GM21447 (cell line): ENCODE measurements around the gene PDLIM4.

Experiments used
- ATAC-seq: cut with Tn5 transposase; IDR thresholded peaks from one replicate; pipeline ENCODE4 v1.9.1; 2021; ENCODE audit not compliant: unreplicated experiment

PDLIM4 gene

DNA sequence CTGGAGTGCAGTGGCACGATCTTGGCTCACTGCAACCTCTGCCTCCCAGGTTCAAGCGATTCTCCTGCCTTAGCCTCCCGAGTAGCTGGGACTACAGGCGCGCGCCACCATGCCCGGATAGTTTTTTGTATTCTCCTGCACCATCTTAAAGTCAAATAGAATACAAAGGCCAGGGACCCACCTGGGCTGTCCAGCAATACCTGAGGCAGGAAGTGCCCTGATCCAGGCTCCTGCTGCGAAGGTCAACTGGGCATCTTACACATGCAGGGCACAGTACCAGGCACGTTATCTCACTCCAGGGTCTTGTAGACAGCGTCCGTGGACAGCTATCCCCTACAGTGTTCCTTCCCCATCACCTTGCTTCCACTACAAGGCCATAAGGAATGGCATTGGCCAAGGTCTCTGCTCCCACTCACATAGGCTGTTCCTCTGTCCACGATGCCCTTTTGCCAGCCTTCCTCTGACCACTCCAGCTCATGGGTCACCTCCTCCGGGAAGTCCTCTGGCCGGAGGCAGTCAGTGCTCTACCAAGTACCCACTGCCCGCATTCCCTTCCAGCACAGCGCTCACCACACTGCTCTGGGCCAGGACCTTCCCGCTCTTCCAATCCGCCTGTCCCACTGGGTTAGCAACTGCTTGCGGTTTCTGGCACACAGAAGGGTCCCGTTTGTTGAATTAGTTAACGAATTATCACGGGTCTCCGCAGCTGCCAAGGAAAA is 30.8 kb upstream of the PDLIM4 start:
- no peak for ATAC-seq

DNA sequence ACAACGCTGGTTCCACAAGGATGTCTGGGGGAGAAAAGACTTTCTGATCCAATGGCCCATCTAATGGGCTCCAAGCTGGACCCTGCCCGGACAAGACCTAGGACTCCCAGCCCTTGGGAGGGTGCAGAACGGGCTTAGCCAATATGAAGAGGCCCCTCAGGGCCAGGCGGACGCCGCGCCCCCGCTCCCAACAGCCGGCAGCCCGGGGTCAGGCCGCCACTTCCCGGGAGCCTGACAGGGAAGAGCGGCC is 30.3 kb upstream of the PDLIM4 start:
- ATAC-seq: no peak

DNA sequence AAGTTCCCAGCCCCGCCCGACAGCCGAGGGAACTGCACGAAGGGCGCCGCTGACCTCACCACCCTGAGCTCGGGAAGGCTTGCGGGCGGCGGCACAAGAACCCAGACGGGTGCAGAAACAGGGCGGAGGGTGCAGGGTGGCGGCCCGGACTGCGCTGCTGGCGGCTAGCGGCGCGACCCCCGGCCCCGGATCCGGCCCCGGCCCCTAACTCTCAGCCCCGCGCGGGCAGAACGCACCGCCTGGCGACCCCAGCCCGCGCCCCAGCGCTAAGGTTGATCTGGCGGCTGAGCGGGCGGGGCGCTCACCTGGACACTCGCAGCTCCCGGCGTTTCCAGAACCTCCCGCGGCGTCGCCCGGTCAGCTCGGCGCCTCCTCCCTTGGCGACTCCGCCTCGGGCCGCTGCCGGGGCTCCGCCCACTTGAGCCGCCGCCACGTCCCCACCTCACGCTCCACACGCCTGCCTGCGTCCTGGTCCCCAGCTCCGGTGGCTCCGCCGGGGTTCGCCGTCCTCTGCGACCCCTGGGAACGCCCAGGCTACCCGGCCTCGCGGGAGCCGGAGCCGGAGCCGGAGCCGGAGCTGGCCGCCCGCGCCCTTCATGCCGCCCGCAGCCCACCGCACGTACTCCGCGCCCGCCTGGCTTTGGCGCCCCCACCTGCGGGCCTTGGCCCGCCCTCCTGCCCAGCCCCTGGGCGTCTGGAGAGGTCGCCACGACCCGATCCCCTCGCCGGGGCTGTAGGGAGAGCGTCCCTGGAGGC is 29.8 kb upstream of the PDLIM4 start, which contains the start of gene P4HA2:
Gene P4HA2, minus strand, starts transcription at position 369 of the 756 bp plus-strand sequence. CDS start 9,227 bp downstream, outside the sequence.
- ATAC-seq: peak; percentile 90

DNA sequence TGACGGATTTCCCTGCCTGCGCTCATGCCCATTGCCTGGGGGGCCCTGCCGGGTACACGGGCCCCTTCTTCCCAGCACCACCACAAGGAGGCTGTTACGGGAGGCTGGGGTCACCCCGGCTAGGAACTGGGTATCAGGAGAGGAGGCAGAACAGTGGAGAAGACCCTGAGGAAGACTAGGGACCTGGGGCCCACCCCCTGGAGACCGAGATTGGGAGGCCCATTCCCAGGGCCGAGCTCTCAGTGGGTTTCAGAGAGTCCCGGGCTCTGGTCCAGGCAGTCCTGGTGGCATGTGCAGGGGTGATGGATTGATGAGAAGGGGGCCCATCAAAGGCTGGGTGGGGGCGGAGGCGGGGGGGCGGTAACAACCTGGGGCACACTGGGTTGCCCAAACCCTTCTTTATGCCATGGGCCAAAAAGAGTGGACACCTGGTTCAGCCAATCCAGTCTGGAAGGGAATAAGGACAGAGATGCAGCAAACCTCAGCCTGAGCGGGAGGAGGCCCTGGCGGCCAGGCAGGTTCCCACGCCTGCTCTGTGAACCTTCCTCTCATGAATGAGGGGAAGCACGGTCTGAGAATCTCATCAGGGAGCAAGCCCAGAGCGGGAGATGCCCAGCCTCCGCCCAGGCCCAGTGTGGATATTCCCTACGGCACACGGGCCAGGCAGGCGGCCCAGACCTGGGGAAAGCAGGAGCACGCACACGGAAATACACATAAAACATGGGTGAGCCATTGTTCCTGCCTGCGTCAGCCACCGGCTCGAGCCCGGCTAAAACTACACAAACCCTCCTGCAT is 29.1 kb upstream of the PDLIM4 start:
- no peak for ATAC-seq

DNA sequence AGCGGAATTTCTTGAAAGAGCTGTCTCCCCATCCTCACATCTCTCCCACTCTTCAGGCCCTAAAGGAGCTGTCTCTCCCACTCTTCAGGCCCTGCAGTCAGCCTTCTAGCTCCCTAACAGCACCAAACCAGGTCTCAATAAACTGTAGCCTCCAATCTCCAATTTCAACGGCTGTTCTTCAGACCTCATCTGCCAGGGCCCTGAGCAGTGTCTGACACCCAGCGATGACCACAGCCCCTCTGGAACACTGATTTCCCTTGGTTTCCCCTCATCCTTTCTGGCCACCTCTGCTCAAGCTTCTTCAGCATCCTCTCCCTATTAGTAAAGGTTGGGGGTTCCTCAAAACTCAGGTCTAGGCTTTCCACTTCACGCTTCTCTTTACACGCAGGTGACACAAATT is 28.3 kb upstream of the PDLIM4 start:
- ATAC-seq: no peak

DNA sequence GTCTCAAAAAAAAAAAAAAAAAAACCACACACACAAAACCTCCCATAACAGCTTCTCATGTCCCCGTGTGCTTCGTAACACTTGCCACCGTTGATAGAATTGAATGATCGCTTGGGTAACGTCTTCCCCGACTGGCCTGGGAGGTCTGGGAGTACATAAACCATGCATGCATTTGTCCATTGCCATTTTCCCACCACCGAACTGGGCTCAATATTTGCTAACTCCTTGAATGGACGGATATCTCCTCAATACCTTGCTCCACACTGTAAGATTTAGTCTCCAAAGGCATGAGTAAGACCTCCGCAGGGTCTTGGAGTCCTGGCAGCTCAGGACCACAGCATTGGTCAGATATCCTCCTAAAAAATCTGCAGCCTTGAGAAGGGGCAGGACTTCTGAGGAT is 26.6 kb upstream of the PDLIM4 start:
- ATAC-seq: no peak

DNA sequence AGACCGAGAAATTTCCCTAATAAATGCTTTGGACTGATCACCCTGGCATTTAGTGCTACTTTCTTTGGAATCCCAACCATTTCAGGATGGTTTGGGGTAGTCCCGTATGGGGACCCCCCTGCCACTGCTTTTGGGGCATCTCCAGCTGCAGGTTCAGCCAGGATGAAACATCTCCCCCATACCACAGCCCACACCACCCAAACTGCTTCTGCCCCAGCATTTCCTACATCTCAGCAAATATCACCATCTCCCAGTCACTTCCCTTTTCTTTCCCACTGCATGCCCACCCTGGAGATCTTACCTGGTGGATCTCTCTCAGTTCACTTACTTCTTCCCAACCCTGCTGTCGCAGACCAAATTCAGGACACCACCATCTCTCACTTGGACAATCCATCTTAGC is 25.0 kb upstream of the PDLIM4 start:
- no peak for ATAC-seq

DNA sequence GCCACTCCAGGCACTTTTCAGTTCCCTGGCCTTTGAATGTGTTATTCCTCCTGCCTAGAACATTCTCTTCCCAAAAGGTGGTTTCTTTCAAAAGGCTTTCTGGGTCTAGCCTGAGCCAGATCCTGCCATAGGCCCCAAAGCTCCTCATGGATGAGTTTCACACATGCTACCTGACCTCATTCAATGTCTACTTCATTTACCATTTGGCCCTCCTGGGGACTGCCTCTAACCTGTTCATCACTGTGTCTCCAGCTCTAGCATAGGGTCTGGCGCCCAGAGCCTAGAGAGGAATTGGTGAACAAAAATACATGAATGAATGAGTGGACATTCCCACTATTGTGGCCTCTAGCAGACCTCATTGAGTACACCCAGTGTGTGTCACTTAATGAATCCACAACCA is 24.4 kb upstream of the PDLIM4 start:
- no peak for ATAC-seq

DNA sequence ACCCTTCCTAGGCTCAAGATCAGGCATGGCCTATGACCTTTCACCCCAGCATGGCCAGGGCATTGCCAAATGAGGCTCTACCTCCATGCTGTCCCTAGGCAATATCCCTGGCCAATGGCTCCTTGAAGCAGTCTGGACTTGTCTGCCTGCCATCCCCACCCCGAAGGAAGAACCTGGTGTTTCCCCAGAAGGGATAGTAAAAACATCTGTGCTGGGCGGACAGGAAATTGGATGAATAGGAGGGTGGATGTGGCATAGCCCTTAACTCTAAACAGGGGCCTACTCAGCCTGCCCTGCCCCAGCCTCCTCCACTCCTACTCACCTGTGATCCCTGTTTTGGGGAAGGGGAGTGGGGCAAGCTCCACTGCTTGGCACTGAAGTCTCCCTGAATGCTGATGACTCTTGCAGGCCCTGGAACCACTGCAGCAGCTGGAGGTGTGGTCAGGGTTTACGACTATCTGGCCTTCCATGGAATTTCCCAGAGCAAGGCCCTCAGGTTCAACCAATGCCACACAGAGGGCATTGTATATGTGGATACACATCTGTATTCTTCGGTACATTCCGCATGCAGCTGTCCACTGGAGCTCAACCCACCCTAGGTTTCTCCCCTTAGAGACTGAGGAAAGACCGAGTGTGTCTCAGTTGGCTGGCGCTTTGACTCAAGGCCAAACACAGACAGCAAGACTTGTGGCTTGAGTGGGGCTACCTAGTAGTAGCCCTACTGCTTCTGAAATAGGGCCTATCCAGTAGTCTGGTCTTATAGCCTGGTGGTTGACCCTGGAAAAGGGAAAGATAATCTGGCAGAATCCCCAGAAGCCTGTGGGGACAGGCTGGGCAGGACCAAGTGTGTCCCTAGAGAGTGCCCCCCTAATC is 23.4 kb upstream of the PDLIM4 start:
- ATAC-seq: no peak

DNA sequence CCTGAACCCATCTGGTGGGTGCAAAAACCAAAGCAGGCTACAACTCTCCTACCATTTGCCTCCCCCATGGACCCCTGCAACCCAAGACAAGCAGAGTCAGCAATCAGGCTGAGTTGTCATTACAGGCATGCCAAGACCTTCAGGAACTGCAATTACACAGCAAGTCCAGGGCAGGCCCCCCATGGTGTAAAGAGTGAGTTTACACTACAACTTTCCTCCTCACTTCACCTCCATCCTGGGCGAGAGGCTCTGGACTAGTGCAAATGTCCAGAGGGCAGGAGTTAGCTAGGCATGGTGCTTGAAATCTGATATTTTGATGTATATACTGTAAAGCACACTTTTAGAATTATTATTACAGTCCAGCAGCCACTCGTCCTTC is 22.8 kb upstream of the PDLIM4 start:
- ATAC-seq: no peak

DNA sequence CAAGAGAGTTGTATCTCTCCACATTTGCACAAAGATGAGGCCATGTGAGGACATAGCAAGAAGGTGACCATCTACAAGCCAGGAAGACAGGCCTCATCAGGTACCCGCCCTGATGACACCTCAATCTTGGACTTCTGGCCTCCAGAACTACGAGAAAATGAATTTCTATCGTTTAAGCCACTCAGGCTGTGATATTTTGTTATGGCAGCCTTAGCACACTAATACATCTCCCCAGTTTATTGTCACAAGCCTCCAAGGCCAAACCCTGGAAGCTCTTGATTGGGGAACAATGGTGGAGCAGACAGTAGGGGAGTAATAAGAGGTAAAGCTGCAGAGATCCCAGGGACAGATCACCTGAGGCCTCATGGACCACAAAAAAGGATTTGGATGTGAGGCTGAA is 22.2 kb upstream of the PDLIM4 start:
- no peak for ATAC-seq

DNA sequence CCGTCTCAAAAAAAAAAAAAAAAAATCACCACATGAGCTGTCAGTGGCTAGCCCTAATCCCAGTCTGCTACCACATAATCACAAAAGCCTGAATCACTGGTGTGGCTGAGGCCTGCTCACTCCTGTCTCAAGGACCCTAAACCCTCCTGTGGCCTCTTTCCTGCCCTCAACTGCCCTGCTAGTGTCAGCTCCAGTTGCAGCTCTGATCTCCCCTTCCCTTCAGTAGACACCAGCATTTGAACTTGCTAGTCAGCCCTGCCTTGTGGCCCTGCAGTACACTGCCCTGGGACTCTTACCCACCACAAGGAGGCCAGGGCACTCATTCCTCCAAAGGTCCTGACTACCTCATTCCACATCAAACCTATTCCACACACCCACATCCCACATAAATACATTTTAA is 20.4 kb upstream of the PDLIM4 start:
- no peak for ATAC-seq

DNA sequence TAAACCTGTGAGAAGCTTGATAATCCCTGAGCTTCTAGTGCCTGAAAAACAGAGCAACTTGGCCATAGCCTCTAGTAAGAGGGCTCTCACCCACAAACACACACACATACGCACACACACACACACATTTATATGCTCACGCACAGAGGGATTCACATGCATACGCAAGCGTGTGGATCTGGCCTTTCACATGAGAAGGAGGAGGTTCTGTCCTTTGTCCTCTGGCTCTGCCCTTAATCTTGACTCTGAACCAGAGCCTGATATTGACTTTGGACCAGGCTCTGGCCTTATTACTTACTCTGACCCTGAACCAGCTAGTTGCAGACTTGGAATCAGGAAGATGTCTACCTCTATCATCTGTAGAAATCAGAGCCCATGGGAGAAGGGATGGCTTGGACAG is 19.8 kb upstream of the PDLIM4 start:
- ATAC-seq: no peak

DNA sequence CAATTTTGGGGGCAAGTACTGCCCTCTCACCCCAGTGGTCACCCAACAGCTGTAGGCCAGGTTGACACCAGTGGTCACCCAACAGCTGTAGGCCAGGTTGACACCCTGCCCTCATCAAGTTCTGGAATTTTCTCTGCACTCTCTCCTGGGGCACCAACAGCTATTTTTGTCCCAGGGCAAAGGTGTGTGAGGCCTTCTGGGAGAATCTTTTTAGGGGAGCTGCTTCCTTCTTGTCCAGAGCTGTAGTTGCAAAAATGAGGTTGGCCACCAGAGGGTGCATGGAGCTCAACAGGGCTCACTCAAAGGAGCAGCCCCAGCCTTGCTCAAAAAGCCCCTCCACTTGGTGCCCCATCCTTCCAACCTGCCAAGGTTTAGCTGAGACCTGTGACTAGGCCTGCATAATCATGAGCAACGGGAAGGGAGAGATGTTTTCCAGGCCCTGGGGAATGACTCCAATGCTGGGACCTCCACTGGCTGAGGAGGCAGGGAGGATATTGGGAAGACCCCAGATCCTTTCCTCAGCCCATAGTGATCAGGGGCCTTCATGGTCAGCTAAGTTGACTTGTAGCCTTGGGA is 19.2 kb upstream of the PDLIM4 start:
- peak; percentile 84 for ATAC-seq

DNA sequence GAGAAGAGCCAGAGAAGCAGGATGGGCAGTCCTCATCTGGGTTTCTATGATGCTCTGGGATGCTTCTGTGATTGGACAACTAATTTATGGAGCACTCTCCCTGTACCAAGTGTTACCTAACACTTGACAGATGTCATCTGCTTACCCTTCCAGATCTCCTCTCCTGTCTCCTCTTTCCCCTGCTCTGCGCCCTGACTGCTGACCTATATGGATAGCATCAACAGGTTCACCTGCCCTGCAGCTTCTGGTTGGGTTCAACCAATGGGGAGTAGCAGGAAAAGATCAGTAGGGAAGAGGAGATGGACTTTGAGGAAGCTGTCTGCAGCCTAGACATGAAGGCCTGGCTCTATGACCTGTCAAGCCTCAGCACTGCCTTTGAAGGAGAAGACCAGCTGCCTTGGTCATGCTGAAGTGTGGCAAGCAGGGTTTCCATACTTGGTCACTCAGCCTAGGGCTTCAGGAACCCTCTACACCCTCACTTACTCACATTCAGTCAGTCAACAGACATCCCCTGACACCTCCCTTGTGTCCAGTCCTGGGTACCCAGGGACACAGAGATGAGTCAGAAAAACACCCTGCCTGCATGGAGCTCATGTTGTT is 18.5 kb upstream of the PDLIM4 start:
- no peak for ATAC-seq

DNA sequence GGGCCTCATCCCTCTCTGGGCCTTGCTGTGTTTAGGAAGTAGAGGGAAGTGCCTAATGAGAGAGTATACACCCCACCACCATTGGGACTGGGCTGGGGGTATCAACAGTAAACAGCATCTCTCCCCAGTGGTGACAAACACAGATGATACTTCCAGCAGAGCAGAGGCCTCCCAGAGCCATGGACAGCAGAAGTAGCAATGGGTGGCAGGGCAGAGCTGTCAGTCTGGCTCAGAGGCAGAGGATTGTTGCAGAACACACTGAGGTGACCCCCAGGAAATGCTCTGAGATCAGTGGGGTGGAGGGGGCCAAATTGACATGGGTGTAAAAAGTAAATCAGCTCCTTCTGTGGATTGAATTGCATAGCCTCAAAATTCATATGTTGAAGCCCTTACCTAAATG is 17.7 kb upstream of the PDLIM4 start:
- no peak for ATAC-seq

DNA sequence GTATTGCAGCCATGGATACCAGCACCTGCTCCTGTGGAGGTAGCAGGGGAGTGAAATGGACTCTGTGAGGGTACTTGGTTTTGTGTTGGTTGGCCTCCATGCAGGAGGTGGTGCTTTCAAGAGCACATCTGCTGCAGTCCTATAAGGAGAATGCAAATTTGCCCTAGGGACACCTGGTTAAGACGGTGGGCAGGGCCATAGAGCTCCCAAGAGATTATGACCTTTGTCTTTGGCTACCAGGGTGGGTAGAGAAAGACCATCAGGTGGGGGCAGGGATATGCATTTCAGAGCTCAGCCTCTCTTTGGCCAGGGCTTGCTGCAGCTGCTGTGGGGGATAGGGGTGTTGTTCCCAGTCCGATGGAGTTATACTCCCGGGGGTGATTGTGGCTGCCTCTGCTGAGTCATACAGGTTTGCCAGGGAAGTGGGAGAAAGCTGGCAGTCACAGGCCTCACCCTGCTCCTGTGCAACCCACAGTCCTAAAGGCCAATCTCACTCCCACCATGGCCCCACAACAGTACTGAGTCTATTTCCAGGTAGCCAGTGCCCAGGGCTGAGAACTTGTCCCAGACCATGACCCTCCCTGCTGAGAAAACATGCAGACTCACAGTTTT is 14.0 kb upstream of the PDLIM4 start:
- no peak for ATAC-seq

DNA sequence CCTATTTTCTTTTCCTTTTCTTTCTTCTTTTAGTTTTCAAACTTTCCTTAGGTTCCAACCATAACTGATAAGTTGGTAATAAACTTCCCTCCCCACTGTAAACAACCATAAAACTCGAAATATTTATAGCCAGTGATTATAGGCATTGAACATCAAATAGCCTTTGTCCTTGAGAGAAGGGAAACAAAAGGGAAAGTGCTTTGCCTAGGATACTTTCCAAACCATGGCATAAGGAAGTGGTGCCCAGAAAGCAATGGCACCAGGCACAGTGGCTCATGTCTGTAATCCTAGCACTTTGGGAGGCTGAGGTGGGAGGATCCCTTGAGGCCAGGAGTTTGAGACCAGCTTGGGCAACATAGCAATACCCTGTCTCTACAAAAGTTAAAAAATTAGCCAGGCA is 11.9 kb upstream of the PDLIM4 start:
- no peak for ATAC-seq

DNA sequence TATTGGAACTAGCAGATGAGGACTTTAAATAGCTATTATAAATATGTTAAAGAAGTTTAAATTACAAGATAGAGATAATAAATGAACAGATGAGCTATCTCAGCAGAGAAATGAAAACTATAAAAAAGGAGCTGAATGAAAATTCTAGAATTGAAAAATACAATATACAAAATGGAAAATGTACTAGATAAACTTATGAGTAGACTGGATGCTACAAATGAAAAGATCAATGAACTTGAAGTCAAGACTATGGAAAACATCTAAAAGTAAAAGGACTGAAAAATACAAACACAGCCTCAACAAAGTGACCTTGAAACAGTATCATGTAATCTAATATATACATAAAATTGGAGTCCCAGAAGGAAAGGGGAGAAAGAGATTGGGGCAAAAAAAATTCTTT is 10.7 kb upstream of the PDLIM4 start:
- ATAC-seq: no peak

DNA sequence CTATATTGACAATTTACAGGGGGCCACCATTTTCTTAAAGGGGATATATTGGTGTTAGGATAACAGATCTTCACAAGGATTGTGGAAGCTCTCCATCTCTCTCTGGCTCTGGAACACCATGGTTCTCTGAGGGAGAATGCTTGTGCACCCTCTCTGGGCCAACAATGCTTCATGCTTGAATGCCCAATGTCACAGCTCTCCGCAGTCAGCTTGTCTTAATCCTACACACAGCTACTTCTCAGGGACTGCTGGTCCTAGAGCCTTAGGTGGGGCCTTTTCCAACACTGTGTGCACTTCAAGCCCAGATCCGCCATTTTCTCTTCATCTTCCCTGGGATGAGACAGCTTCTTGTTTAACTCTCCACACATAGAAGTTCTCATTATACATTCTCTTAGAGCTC is 6.9 kb upstream of the PDLIM4 start:
- no peak for ATAC-seq
